SH-SY5Y (cell line): ENCODE data around the gene RARRES1.

Source experiments
- GATA2 ChIP-seq: IDR thresholded peaks from 2 replicates; pipeline ENCODE4 v1.6.1; 2011; ENCODE audit warnings: mild to moderate bottlenecking, low read depth, low read length
- GATA3 ChIP-seq: IDR thresholded peaks from 2 replicates; pipeline ENCODE4 v1.6.1; 2011; ENCODE audit warnings: low read depth, mild to moderate bottlenecking, low read length, moderate library complexity

Gene RARRES1

DNA sequence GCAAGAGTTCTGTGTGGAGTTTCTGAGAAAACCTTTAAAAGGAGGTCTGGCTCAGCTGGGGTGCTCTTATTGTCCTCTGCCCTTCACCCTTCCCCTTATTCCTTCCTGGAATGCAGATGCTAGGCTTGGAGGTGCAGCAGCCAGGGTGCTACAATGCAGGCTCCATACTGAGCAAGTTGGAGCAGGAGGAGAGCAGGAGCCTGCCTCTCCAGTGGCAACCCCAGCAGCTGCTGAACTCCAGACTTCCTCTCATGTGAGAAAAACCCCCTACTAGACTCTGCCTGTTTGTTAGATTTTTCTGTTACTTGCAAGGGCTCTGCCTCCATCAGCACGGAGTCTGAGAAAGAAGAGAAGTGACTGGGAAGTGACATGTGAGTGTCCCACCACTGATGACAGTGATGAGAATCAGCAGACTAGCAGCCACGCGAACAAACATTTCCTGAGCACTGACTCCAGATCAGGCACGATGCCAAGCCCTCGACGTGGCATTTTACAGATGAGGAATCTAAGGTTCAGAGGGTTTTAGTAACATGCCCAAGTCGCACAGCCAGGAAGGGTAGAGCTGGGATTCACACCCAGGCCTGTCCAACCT is 16.1 kb upstream of the RARRES1 start:
- TF ChIP-seq GATA3: no peak
- no peak for TF ChIP-seq GATA2

DNA sequence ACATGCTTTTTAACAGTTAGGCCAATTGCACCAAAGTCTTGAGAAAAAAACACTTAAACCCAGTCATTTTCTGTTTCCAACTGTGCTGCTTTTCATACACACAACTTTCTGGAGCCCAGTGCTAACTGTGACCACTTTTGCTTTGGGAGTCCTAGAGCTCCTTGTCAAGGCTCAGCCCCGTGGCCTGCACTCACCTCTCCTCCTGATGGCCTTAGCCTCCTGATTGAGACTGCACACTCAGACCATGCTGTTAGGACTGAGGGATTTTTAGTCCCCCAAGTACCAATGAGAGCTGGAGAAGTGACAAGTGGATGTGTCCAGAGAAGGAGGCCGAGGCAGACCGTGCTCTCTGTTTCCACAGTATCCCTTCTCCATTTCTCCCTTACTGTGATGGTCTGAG is 15.2 kb upstream of the RARRES1 start:
- TF ChIP-seq GATA3 (no peak), GATA2 (no peak)

DNA sequence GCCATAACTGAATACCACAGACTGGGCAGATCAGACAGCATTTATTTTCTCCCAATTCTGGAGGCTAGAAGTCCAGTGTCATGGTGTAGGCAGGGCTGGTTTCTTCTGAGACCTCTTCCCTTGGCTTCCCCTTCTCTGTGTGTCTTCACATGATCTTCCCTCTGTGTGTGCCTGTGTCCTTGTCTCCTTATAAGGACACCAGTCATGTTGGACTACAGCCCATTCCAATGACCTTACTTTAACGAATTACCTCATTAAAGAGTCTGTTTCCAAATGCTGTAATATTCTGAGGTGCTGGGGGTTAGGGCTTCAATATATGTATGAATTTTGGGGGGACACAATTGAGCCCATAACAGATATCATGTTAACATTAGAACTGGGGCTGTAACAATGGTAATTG is 13.3 kb upstream of the RARRES1 start:
- TF ChIP-seq GATA3 (no peak), GATA2 (no peak)

DNA sequence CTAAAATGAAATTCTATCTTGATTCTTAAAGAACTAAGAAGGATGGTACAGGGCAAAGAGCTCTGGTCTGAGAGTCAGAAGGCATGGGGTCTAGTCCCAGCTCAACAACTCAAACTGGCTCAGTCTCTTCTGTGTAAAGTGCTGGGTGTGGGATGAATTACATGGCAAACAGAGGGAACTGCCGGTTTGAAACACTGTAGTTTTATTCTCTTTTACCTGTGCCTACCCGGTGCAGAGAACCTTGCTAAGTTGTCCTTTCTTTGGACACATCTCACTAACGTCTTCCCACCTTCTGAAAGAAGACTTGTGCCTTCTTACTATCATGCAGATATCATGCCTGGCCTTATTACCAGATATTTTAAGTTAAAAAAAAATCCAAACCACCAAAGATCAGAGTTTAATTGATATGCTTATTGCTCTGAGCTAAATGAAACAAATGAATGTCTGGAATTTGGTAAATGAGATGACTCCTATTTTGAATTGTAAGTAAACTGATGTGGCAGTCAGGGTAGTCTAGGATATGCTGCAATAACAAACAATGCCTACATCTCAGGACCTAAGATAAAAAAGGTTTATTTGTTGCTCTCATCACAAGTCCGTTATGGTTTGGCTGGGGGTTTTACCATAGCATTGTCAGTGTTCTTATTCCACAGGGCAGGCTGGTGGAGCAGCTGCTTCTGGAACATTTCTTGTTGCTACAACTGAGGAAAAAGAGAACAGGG is 12.5 kb upstream of the RARRES1 start:
- TF ChIP-seq GATA3 (no peak), GATA2 (no peak)

GRCh38 chr3:158743664-158744566 is 11.7 kb upstream of the RARRES1 start:
- TF ChIP-seq GATA2 (no peak), GATA3 (no peak)

DNA sequence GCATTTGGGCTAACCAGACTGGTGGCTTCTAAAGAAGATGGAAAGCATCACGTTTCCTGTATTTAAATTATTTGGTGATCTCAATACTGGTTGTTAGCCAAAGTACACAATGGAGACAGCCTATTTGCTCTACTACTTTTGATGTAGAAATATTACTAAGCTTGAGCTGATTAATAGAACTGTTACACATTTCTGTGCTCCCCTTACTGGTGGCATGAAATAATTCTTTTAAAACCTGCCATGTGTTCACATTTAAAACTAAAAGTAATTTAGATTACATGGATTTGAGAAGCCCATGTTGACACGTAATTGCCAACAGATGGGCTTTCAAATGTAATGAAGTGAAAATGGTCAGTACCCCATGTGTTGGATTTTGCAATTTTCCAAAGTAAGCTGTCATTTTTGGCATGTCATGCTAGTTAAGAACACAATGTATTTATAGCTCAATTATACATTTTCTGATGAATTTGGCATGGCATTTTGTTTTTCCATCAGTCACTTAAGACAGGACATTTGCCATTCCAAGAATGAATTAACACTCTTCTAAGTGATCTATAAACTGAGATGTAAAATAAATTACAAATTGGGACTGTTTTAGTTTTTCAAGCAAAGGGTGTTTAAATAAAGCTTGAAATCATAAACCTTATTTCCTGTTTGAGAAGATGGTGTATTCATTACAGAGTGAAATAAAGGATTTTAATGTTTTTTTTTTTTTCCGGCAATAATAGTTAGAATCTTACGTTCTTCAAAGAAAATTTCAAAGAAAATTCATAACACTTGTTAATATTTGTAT is 10.8 kb upstream of the RARRES1 start:
- TF ChIP-seq GATA3 (no peak), GATA2 (no peak)

DNA sequence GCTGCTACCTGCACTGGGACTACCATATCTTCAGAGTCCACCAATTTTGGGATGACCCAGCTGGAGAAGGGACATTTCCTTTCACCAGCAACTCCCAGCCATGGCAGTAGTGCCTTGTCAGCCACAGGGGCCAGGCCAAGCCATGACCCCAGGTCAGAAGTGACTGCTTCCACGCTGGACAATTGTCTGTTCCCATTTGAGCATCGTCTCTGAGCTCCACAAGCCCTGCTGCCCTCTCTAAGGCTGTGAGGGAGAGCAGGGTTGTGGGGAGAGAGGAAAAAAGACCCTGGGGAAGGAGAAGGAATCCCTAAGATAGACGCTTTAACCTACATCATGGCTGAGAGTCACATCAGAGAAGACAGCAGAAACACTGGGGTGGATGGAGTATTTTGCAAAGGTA is 7.4 kb upstream of the RARRES1 start:
- TF ChIP-seq GATA2 (no peak), GATA3 (no peak)

DNA sequence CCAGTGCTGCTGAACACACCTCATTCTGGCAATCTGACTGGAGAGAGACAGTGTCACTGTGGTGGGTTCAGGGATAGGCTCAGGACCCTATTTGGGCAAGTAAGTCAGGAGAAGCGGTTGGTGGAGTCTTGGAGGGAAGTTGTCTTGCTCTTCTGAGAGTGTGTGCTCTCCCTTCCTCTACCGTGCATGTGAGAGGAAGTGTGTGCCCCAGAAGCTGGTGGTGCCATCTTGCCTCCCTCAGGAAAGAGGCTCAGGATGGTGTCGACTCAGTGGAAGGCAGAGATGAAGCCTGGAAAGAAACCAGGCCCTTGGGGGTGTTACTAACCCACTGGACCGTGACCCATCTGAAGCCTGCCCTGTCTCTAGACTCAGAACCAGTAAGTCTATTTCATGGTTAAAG is 6.8 kb upstream of the RARRES1 start:
- no peak for TF ChIP-seq GATA2

- TF ChIP-seq GATA2 (no peak), GATA3 (no peak)
Observed at GRCh38 chr3:158738653-158739052, 6.4 kb upstream of the RARRES1 start.

DNA sequence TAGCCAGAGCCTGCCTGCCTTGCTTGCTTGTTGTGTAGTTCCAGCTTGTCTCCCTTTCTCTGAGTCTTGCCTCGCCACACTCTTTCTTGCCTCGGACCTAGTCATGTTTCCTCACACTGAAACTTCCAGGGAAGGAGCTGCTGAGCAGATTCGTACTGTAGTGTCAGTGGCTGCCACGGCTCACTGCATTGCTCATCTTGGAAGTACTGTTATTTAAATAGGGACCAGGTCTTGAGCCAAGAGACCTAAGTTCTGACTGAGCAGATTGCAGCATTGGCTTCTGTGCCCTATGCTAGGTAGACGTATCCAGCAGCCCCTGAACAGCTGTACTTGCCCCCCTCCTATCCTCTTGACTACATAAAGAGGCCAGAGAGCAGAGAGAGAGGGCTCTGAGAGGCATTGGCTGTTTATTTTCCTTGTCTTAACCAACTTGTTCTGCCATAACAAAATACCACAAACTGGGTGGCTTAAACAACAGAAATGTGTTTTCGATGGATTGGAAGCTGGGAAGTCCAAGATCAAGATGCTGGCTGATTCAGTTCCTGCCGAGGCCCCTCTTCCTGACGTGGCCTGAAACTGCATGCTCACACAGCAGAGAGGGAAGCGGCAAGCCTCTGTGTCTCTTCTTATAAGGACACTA is 5.8 kb upstream of the RARRES1 start:
- TF ChIP-seq GATA3: no peak
- TF ChIP-seq GATA2: no peak

- TF ChIP-seq GATA2 (no peak), GATA3 (no peak)
Observed at GRCh38 chr3:158737410-158737809, 5.2 kb upstream of the RARRES1 start.

DNA sequence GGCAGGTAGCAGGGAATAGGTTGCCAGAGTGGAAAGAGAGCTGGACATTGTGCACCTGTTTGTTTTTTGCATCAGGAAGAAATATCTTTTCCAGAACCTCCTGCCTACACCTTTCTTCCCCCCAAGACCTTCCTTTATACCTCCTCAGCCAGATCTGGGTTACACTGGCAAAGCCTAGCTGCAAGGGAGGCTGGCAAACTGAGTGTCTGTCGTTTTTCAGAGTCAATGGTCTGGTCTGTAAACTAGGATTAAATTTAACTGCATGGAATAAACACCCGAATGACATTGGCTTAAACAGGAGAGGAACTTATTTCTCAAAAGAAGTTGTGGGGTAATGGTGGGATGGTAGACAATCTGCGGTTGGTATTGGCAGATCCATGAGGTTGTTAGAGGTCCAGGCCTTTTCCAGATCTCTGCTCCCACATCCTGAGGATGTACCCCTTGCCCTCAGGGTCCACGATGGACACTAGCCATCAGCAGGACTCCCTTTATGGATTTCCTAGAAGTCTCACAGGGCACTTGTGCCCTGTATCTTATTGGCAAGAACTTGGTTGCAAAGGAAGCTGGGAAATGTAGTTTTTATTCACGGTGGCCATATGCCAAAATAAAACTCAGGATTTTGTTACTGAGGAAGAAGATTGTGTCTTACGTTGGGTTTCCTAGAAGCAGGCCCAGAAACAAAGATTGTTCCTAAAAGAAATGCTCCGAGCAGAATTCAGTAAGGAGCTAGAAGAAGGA is 3.2 kb upstream of the RARRES1 start:
- no peak for TF ChIP-seq GATA3
- no peak for TF ChIP-seq GATA2

GRCh38 chr3:158733656-158734055 is 1.4 kb upstream of the RARRES1 start:
- TF ChIP-seq GATA2 (no peak), GATA3 (no peak)

DNA sequence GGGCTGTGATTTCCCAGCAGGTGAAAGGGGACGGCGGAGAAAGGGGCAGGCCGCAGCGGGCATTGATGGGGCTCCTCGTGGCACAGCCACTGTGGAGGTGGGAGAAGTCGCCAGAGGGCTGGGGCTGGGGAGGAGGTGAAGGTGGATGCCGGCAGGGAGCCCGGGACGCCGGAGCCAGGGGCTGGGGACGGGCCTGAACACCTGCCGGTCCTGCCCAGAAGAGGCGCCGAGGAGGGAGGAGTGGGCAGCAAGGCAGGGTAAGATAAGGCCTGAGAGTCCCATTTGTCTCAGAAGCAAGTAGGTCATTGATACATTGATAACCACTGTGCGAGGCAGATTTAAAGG is 571 bp upstream of the RARRES1 start:
- TF ChIP-seq GATA2 (no peak), GATA3 (no peak)
